ENCODE data around the gene MMADHC.
A peak's percentile ranks its signal among the peaks of the same experiment; 100 is the strongest.

Gene MMADHC

GRCh38 chr2:149552830-149553229 is 34.7 kb downstream of the MMADHC start:
- DNase-seq: no peak

GRCh38 chr2:149552226-149552625 is 35.3 kb downstream of the MMADHC start:
- DNase-seq: no peak

GRCh38 chr2:149544692-149545091 is 42.9 kb downstream of the MMADHC start:
- no peak for DNase-seq

- no peak for DNase-seq
Observed at GRCh38 chr2:149543845-149544244, 43.7 kb downstream of the MMADHC start.

GRCh38 chr2:149540138-149540537 is 47.4 kb downstream of the MMADHC start:
- DNase-seq: no peak

GRCh38 chr2:149538138-149538833 is 49.3 kb downstream of the MMADHC start:
- DNase-seq: no peak

GRCh38 chr2:149537092-149537726 is 50.4 kb downstream of the MMADHC start:
- no peak for DNase-seq

- DNase-seq: peak; percentile 31
Observed at GRCh38 chr2:149536649-149537048, 50.9 kb downstream of the MMADHC start.

- DNase-seq: no peak
Observed at GRCh38 chr2:149534674-149535073, 52.9 kb downstream of the MMADHC start.

GRCh38 chr2:149528983-149529382 is 58.6 kb downstream of the MMADHC start:
- no peak for DNase-seq

- no peak for DNase-seq
Observed at GRCh38 chr2:149527998-149528755, 59.4 kb downstream of the MMADHC start.

- no peak for DNase-seq
Observed at GRCh38 chr2:149526689-149527088, 60.9 kb downstream of the MMADHC start.

GRCh38 chr2:149525323-149525722 is 62.3 kb downstream of the MMADHC start:
- no peak for DNase-seq

Measured in fibroblast of skin of abdomen (primary cell).